Activated CD8-positive, alpha-beta memory T cell treated with anti-CD3 and anti-CD28 coated beads, Interleukin-2, amount 50 U/mL, for 48 hours (primary cell): ENCODE data around the gene RFNG.

Source experiments
- DNase-seq: peaks from one replicate; pipeline ENCODE4 v3.0.0-alpha.2; 2020

Gene RFNG

DNA sequence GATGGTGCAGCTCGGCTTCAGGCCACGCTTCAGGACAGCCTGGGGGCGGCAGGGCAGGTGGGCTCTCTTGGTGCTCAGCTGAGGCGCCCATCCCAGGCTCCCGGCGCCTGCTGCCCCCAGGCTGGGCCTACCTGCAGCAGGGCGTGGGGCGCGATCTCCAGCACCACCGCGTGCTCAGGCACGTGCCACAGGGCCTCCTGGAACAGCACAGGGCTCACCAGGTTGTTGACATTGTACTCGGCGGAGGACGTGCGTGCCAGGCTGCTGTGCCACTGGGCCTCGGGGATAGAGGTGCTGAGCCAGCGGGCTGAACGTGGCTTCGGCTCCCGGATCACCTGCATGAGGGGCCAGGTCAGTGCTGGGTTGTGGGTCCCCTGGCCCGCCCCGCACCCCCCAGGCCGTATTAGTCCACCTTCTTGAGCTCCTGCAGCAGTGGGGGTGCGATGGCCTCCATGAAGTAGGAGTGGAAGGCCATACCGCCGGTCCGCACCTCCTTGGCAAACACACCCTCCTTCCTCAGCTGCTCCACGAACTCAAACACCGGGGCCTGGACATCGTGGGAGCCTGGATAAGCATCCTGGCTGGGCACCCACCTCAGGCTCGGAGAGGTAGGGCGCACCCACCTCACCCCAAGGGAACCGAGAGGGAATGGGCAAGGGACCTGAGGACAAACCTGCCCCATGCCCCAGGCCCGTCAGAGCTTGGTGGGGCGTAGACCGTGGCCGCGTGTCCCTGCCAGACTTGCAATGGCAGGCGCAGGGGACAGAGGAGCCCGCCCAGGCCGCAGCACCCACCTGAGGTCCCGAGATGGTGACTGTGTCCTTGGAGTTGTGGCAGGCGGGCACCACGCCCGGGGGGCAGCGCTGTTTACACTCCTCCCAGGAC, 37.5 kb upstream of the RFNG start:
- no peak for DNase-seq

DNA sequence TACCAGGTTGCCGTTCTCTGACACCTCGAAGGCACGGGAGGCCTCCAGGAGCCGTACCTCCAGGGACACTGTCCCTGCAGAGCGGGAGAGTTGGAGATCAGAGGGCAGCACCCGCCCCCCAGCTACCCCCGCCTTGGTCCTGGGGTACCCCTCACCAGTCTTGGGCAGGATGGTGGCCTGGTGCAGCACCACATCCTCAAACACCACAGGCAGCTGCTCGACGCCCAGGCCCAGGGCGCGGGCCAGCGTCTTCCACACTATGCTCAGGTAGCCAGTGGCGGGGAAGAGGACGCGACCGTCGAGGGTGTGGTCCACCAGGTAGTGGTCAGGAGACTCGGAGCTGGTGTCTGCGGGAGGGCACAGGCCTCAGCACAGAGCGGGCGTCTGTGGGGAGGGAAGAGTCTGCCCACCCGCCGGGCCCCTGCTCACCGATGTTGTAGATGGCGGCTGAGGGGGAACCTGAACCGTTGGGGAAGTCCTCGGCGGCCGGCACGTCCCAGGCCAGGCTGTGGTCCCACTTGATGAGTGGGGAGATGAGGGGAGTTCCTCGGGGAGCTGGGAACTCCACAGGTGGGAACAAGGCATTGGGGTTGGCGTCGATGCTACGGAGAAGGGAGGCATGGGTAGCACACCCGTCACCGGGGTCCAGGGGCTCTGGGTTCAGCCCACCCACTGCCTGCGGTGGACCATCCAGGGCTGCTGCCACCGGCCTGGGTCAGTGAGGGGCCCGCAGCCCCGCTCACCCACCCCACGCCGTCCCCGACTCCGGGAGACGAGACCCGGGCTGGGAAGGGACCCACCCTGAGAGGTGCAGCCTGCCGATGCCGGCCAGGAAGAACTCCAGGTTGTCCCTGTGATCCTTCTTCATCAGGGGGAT, 36.6 kb upstream of the RFNG start:
- DNase-seq: no peak

DNA sequence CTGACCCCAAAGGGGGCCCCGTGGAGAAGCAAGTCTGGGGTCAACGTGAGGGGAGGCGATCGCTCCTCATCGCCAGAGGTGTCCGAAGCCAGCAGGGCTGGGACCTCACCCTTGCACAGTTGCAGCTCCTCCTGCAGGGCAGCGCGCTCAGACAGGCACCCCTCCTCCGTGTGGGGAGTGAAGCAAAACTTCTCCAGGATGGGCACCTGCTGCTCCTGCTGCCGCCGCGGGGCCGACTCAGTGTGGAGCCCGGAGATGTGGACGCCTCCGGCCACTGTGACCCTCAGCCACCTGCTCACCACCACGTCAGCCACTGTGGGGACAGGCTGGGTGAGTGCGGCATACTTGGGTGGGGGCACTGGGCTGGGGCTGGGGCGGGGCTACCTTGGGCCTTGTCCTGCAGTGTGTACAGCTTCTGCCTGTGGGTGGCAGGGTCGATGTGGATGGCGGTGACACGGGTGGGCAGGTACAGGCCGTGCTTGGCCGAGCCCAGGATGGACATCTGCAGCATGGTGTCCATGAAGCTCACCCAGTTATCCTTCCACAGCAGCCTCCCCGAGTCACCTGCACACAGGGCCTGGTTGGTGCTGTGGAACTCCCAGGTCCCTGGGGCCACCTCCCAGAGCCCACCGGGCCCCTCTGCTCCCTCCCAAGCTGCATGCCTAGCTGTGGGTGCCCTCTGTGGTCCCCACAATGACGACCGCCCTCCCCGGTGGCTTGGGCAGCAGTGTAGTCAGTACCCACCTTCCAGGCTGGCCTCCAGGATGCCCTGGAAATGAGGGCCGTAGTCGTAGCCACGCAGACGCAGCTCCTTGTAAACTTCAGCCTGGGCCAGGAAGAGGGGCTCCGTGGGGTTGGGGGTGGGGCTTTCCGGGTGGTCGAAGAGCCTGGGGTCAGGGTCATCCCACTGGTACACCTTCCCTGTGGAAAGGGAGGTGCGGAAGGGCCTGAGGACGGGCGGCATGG, 35.6 kb upstream of the RFNG start:
- no peak for DNase-seq

DNA sequence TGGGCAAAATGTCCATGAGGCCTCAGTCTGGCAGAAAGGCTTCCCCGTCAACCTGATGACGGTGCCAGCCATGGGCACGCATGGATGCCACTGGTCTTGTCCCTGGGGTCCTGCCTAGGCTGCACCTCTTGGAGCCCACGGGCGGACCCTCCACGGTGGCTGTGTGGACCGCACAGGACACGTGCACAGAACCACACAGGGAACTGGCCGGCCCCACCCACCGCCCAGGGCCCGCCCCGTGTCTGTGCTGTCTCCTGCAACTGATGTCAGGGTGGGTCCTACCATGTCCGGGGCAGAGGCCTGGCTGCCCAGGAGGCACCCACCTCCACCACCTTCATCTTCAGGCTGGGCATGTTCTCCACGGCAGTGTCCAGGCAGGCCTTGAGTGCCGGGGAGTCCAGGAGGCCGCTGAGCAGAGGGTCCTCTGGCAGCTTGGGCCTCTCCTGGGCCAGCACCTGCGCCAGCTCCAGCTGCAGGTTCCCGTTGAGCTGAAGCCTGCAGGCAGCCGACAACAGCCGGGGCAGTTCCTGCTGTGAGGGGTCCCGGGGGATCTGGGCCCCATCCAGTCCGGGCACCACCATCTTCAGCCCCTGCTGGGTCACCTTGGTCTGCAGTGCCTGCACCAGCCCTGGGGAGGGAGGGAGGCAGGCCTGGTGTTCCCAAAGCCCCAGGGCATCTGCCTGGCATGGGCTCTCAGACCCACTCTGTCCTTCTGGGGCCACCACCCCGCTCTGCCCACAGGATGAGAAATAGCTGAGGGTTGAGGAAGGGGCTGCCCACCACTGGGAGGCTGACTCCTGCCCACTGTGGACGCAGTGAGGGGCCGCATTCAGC, 34.5 kb upstream of the RFNG start:
- DNase-seq: no peak

DNA sequence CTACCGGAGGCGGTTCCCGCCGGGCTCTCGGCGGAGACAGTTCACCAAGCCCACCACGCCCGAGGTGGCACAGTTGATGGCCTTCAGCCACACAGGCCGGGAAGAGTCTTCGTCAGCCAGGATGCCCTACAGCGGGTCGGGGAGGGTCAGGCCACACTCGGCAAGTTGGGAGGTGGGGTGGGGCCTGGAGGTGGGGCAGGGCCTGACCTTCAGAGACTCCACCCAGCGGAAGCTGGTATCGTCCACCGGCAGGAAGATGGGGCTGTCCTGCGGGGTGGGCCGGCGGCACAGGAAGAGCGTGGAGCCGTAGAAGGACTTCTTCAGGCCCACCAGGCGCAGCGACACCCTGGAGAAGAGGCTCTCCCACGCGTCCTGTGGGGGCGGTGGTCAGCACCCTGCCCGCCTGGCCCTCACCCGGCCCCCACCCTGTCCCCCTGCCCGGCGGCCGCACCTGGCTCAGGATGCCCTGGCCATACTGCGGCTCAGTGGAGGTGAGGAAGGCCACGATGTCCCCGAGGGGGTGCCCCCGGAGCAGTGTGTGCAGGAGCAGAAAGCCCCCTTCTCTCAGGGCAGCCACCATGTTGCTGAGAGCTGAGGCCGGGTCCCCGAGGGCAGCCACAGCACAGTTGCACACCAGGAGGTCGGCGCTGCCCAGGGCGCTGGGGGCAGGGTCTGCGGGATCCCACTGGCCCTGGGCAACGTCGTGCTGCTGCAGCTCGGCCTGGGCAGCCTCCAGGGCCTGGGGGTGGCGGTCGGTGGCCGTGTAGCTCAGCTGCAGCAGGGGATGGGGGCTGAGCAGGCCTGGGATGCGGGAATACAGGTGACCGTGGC, 33.6 kb upstream of the RFNG start:
- no peak for DNase-seq

DNA sequence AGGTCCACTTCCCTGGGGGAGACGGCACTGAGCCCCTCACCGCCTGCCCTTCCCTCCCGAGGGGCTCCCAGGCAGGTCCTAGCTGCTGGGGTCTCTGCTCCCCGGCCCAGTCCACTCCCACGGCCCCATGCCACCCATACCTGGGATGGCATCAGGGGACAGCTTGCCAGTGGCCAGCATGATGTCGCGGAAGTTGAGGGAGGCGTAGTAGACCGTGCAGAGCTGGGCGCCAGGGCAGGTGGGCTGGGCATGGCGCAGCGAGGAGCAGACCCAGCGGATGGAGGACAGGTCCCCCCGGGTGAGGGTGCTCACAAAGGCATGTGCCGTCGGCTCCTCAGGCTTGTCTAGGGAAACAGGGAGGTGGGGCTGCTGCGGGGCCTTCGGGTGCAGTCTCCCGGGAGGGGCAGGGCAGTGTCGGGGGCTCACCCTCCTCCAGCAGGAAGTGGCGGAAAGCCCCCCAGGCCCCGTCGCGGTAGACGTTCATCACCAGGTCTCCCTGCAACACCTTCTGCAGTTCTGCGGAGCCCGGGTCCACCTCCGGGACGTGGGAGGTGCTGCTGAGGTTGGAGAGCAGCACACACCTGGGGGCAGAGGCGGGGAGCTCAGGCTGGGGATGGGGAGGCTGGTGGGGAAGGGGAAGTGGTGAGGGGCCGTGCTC, 32.9 kb upstream of the RFNG start:
- DNase-seq: no peak

DNA sequence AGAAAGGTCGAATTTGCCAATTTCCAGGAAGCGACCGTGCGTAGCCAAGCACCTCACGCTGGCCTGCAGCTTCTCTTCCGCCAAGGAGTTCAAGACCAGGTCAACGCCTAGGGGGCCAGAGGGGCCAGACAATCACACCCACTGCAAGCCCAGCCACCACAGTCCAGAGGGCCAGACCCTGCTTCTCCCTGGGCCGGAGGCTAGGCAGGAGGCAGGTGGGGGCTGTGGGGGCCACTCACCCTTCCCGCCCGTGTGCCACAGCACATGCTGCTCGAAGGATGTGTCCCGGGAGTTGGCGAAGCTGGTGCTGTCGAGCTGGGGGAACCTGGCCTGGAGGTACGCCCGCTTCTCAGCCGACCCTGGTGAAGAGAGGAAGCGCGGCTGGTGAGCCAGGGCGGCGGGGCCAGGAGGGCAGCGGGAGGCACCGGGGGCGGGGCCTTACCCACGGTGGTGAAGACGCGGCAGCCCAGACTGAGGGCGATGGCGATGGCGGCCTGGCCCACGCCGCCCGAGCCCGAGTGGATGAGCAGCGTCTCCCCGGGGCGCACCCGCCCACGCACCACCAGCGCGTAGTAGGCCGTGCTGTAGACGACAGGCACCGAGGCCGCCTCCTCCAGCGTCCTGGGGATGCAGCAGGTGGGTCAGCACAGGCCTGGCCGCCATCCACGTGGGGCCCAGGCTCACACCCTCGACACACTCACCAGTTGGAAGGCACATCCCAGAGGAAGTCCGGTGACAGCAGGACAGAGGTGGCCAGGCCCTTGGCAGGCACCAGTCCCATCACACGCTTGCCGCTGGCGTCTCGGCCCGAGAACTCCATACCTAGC, 32.1 kb upstream of the RFNG start:
- no peak for DNase-seq

DNA sequence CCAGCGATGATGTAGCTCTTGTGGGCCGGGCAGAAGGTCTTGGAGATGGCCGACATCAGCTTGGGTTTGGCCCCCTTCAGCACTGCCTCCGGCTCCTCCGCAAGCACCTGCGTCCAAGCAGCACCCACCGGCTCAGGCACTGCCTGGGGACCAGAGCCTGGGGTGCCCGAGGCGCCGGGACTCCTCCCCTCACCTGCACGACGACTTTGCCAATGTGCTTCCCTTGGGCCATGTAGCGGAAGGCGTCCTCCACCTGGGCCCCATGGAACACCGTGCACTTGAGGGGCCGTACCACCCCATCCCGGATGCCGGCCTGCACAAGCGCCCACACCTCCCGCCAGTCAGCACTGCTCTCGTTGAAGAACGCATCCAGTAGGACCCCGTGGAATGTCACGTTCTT, 31.4 kb upstream of the RFNG start:
- no peak for DNase-seq

DNA sequence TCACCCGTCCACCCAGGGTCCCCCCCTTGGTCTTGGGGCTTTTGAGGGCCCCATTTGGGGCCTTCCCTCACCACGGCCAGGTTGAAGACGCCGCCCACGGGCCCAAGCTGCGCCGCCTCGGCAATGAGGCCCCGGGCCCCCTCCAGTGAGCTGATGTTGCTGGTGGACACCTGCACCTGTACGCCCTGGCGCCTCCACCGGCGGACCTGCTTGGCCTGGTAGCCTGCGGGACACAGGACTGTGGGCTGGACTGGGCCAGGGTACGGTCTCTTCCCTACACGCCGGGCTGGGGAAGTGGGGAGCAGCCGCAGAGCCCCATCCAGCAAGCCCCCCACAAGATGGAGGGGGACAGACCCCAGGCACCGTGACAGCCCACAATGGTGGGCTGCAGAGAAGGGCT, 30.8 kb upstream of the RFNG start:
- DNase-seq: no peak

DNA sequence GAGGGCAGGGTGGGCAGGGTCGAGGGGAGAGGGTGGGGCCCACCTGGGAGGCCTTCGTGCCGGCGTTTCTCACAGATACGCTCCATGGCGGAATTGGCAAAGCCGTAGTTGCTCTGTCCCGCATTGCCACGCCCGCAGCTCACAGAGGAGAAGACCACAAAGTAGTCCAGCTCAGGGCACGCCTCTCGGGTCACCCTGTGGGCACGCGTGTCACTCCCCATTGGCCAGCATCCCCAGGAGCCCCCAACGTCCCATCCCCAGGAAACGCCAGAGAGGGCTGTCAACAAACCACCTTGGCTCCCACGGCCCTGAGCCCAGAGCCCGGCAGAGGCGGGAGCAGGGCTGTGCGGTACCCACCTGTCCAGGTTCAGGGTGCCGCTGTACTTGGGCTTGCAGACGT, 30.4 kb upstream of the RFNG start:
- DNase-seq: no peak

DNA sequence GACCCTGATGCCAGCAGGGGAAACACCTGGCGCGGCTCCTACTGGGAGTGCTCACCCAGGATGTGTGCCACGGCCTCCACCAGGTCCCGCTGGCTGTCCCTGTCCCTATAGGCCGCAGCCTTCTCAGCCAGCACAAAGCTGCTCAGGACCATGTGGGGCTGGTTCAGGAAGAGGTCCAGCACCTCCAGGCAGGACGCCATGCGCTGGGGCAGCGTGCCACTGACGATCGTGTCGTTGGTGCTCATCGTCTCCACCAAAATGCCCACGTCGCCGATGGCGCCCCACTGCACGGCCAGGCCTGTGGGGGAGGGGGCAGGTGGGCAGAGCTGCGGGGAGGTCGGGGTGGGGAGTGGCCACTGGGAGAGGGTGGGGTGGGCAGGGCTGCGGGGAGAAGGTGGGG, 29.9 kb upstream of the RFNG start:
- DNase-seq: no peak

DNA sequence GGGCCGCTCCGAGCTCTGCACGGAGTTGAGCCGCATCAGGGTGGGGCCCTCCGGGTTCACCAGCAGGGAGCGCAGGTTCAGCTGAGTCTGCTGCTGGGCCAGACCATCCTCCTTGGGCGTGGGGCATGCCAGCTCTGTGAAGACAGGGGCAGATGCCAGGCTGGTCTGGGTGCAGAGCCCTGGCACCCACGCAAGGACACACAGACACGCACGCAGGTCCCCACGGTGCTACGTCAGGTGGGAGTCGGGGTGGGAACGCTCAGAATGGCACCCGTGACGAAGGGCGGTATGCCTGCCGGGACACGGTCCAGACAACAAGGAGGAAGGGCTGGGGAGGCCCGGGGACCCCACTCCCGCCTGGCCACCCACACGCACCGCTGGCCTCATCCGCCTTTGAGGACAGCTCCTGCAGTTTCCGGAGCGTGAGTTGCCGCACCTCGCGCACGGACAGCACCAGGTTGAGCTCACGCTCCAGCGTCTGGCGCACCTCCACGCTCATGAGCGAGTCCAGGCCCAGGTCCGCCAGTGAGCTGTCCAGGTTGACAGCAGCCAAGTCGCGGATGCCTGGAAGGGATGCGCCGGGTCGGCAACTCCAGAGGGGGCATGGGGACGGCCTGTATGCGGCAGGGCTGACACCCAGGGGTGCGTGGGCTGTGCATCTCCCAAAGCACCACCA, 29.3 kb upstream of the RFNG start:
- DNase-seq: no peak

DNA sequence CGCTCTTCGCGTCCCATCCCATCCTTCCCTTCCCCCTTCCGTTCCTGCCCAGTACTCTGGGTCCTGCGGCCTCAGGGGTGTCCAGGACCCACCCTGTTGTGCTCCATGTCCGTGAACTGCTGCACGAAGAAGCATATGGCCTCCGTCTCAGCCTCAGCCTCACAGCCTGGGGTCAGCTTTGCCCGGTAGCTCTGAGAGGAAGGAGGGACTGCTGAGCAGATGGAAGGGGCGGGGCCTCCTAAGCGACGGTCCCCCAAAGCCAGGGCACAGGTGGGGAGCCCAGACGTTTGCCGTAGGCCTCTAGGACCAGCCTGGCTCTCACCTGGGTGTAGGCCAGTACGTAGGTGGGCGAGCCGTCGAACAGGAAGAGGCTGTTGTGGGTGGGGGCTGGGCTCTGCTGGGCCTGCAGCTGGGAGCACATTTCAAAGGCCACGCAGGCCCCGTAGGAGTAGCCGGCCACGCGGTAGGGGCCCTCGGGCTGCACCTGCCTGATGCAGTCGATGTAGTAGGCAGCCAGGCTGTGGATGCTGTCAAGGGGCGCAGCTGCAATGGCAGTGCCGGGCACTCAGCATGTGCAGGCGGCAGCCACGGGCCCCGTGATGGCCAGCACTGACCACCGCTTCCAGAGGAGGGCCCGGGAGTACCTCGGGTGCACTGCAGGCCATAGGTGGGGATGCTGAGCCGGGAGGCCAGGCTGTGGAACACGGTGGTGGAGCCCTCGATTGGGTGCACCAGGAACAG, 28.6 kb upstream of the RFNG start:
- no peak for DNase-seq

DNA sequence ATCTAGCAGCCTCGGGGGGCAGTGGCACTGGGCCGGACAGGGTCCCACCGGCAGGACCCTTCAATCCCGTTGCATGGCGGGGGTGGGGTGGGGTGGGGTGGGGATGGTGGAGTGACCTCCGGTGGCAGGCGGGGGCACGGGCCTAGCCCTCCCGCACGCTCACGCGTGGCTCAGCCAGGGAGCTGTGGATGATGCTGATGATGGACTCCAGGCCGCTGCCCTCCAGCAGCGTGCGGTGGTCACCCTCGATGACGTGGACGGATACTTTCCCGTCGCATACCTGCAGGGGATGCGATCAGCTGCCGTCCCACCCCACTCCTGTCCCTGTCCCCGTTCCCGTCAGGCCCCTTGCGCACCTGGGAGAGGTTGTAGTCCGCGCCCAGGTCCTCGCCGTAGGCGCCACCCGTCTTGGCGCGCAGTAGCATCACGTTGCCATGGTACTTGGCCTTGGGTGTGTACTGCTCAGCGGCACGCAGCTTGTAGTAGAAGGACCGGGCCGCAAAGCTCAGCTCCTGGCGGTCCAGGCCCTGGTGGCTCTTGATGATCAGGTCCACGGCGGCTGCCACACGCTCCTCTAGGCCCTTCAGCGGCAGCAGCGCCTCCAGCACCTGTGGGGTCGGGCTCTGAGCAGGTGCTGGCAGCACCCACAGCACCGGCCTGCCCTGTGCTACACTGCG, 27.5 kb upstream of the RFNG start:
- no peak for DNase-seq

DNA sequence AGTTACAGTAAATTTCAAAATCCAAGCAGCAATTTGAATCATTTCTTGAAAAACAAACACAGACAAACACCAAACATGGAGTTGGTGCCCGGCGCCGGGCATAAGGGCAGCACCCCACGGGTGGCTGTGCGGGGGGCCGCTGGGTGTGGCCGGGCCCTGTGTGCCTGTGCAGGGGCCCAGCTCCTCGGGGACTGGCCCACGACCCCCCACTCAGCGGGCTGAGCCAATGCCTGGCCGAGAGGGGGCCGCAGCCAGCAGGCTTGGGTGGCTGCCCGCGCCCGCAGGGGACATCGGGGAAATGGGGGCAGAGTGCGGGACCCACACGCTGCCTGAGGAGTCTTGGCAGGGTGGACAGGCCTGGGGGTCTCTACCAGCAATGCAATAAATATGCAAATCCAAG, 26.8 kb upstream of the RFNG start:
- no peak for DNase-seq

DNA sequence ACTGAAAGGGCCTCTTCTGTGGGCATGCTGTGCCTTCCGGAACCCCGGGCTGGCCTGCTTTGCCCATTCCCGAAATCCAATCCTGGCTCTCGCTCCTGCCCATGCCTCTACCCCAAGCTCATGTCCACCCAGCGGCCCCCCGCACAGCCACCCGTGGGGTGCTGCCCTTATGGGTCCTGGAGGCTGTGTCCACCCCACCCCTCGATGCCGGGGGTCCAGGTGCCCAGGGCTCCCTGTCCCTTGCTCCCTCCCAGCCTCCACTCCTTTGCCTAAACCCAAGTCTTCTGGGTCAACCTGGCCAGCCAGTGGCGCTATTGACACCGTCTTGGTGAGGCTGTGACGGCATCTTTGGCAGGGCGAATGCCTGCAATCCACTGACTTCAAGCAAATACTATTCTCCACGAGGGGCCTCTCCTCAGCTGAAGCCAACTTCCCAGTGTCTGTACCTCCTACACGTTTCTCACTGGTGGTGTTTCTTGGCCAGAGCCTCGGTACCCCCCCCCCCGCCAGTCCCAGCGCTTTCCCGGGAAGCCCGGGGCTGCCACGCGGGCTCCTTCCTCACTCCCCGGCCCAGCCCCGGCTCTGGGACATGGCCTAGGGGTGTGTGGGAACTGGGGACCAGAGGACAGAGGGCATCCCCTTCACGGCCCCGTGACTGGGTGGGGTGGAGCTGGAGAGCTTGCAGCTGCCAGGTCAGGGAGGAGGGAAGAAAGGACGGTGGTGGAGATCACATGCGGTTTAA, 26.2 kb upstream of the RFNG start:
- no peak for DNase-seq
